Neutrophil (primary cell): ENCODE data around the gene CACNA1A.
"Not testable (repeated sequence)": the region's sequence is repeated elsewhere in the genome, so short reads cannot be mapped to it uniquely, and the experiment has no call there.

Experiments used
- H3K27ac ChIP-seq: fragments of 200-600 bp; sonication (generic); 2 replicates; pipeline ENCODE4 v1.5.1; 2016; ENCODE audit warnings: mild to moderate bottlenecking, moderate library complexity
- H3K27me3 ChIP-seq: fragments of 200-600 bp; sonication (generic); 2 replicates; pipeline ENCODE4 v1.6.0; 2016; ENCODE audit warnings: mild to moderate bottlenecking
- H3K36me3 ChIP-seq: fragments of 200-600 bp; sonication (generic); 2 replicates; pipeline ENCODE4 v1.5.1; 2017
- H3K4me1 ChIP-seq, 2 experiments: fragments of 200-600 bp in 1 of 2; sonication (generic) in 1 of 2; 1 replicate in 1 of 2; 2 replicates in 1 of 2; pipeline versions ENCODE4 v1.5.1 to v1.6.1; 2013 to 2016; ENCODE audit warnings: low read depth in 1 of 2, low read length in 1 of 2, mild to moderate bottlenecking in 1 of 2, moderate library complexity in 1 of 2; ENCODE audit not compliant: control insufficient read depth in 1 of 2, insufficient read depth in 1 of 2
- H3K4me3 ChIP-seq, 2 experiments: fragments of 200-600 bp in 1 of 2; sonication (generic) in 1 of 2; 1 replicate in 1 of 2; 2 replicates in 1 of 2; pipeline ENCODE4 v1.5.1; 2013 to 2016; ENCODE audit warnings: low read depth in 1 of 2, low read length in 1 of 2, mild to moderate bottlenecking in 1 of 2, moderate library complexity in 1 of 2
- H3K9me3 ChIP-seq: fragments of 200-600 bp; sonication (generic); 2 replicates; pipeline ENCODE4 v1.5.1; 2016
- CTCF ChIP-seq: fragments of 200-600 bp; sonication (generic); IDR thresholded peaks from 2 replicates; pipeline ENCODE4 v1.5.1; 2016; ENCODE audit warnings: antibody characterized with exemption

The CACNA1A gene

DNA sequence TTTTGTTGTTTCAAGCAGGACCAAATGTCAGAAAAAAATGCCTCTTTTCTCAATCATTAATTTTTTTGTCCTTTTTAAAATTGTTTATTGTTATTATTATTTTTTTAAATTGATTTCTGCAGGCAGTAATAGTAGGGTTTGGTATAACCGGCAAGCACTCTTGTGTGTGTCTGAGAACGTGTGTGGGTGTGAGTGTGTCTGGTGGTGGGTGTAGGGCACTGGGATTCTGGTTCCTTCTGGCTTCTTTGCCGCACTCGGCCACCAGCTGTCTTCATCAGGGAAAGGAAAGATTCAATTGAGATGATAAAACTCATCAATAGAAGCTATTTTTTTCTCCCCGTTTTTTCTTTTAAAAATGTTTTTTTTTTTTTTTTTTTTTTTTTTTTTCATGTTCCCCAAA lies 299.7 kb downstream of the CACNA1A start:
- H3K4me3 ChIP-seq = peak overlapping the region in 1 of 2 experiments; percentile 68

DNA sequence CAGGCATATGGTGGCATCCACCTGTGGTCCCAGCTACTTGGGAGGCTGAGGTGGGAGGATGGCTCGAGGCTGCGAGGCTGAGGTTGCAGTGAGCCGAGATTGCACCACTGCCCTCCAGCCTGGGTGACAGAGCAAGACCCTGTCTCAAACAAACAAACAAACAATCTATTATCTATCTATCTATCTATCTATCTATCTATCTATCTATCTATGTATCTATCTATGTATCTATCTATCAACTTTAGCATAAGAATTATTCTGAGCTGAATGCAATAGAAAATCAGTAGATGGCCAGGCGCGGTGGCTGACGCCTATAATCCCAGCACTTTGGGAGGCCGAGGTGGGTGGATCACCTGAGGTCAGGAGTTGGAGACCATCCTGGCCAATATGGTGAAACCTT lies 304.2 kb downstream of the CACNA1A start:
- not testable (repeated sequence) for H3K36me3 ChIP-seq, H3K4me1 ChIP-seq, H3K9me3 ChIP-seq, H3K27ac ChIP-seq, H3K4me3 ChIP-seq, H3K27me3 ChIP-seq

More for the DNA sequence above, 299.7 kb downstream of the CACNA1A start:
- peaks cover 13 to 24% of the 10 kb centered on the region in 2 experiments for H3K4me1 ChIP-seq
- no peaks in the 10 kb centered on the region for H3K9me3 ChIP-seq
- no peak for TF ChIP-seq CTCF
- no peaks in the 10 kb centered on the region for H3K27me3 ChIP-seq
- H3K36me3 ChIP-seq = no peaks in the 10 kb centered on the region
- peak overlapping the region; percentile 97 for H3K27ac ChIP-seq

DNA sequence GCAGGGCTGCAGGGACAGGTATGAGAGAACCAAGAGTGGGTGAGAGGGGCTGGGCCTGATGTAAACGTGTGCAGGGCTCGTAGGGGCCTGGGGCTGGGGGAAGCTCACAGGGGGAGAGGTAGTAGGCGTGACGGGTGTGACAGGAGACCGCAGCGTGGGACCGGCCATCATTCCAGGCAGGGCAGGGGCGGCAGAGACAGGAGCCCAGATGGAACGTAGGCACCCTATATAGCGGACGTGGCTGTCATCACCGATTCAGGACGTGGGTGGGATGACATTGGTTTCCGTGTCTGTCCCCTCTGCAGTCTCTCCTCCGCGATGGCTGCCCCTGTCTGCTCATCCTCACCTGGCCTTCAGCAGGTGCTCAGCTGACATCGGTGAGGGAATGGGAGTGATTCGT lies 307.6 kb downstream of the CACNA1A start:
- H3K27ac ChIP-seq = no peak overlapping the region
- H3K4me1 ChIP-seq = peaks cover 11 to 14% of the 10 kb centered on the region in 2 experiments
- H3K9me3 ChIP-seq = no peaks in the 10 kb centered on the region
- TF ChIP-seq CTCF = no peak
- H3K27me3 ChIP-seq = no peaks in the 10 kb centered on the region
- no peak overlapping the region for H3K4me3 ChIP-seq
- no peaks in the 10 kb centered on the region for H3K36me3 ChIP-seq

DNA sequence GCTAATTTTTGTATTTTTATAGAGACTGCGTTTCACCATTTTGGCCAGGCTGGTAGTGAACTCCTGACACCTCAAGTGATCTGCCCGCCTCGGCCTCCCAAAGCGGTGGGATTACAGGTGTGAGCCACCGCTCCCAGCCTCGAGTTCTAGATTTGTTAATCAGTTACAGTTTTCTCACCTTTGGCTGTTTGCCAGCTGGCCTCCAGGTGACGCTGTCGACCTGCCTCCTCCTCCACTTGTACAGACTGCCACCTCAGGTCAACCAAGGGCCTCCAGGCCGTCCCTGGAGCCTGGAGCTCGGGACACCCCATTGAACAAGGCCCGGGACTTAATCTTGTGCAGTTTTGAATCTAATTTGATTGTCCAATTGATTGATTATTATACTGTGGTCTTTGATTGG lies 310.6 kb downstream of the CACNA1A start:
- Histone ChIP-seq H3K4me1 (peaks cover 16 to 22% of the 10 kb centered on the region in 2 experiments), H3K27me3 (no peaks in the 10 kb centered on the region)
- peak; percentile 42 for TF ChIP-seq CTCF

GRCh38 chr19:13190781-13191540 lies 315.3 kb downstream of the CACNA1A start:
- Histone ChIP-seq H3K27ac (no peak overlapping the region), H3K9me3 (no peaks in the 10 kb centered on the region), H3K36me3 (no peaks in the 10 kb centered on the region), H3K4me3 (no peak overlapping the region), H3K27me3 (no peaks in the 10 kb centered on the region), H3K4me1 (peaks cover 16 to 22% of the 10 kb centered on the region in 2 experiments)
- no peak for TF ChIP-seq CTCF

More for the DNA sequence above, 310.6 kb downstream of the CACNA1A start:
- Histone ChIP-seq H3K27ac (peak overlapping the region; percentile 10), H3K36me3 (no peaks in the 10 kb centered on the region), H3K9me3 (no peaks in the 10 kb centered on the region), H3K4me3 (no peak overlapping the region)

DNA sequence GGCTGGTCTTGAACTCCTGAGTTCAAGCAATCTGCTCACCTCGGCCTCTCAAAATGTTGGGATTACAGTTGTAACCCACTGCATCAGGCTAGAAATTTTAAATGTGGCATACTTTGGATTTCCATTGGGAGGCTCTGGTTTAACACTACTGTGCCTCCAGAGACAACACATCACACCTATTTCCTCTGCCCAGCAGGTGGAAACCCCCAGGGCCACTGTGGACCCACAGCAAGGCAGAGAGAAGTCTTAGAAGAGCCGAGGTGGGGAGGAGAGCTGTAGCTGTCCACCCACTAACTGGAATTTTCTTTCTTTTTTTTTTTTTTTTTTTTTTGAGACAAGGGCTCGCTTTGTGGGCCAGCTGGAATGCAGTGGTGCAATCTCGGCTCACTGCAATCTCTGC lies 316.7 kb downstream of the CACNA1A start:
- H3K4me3 ChIP-seq = no peak overlapping the region
- no peaks in the 10 kb centered on the region for H3K9me3 ChIP-seq
- no peak for TF ChIP-seq CTCF
- no peaks in the 10 kb centered on the region for H3K36me3 ChIP-seq
- peaks cover 14 to 18% of the 10 kb centered on the region in 2 experiments for H3K4me1 ChIP-seq
- no peaks in the 10 kb centered on the region for H3K27me3 ChIP-seq
- no peak overlapping the region for H3K27ac ChIP-seq
